HepG2 (cell line): ENCODE data around the gene SLC13A3. TPM values are rescaled to one million over a fixed set of nuclear protein-coding genes. Genes with fewer than 3 reads are reported as not detected.

Source experiments
- CCDC6 ChIP-seq: sonication (generic); formaldehyde crosslinking; IDR thresholded peaks from 2 replicates; pipeline ENCODE4 v1.8.1; 2022; ENCODE audit warnings: mild to moderate bottlenecking, missing genetic modification reagents, moderate library complexity
- CEBPG ChIP-seq: IDR thresholded peaks from 2 replicates; pipeline ENCODE4 v1.6.1; 2016
- EEA1 ChIP-seq: sonication (generic); formaldehyde crosslinking; IDR thresholded peaks from 2 replicates; pipeline ENCODE4 v1.5.1; 2020; ENCODE audit warnings: mild to moderate bottlenecking, missing genetic modification reagents, borderline replicate concordance
- EED ChIP-seq: sonication (generic); formaldehyde crosslinking; IDR thresholded peaks from 2 replicates; pipeline ENCODE4 v1.5.0; 2020; ENCODE audit warnings: mild to moderate bottlenecking, missing genetic modification reagents
- FOXA1 ChIP-seq, 2 experiments: fragments of 450-650 bp in 1 of 2; sonication (generic) in 1 of 2; formaldehyde crosslinking in 1 of 2; IDR thresholded peaks; 2 replicates each; pipeline versions ENCODE4 v1.4.0 to v1.6.1; 2016 to 2020; ENCODE audit warnings: missing genetic modification reagents in 1 of 2
- FOXK1 ChIP-seq: sonication (generic); formaldehyde crosslinking; IDR thresholded peaks from 2 replicates; pipeline ENCODE4 v1.4.0; 2020; ENCODE audit warnings: low read depth, missing genetic modification reagents, borderline replicate concordance
- JUND ChIP-seq: sonication (generic); formaldehyde crosslinking; IDR thresholded peaks from 2 replicates; pipeline ENCODE4 v1.8.0; 2022; ENCODE audit warnings: mild to moderate bottlenecking, missing genetic modification reagents
- MAX ChIP-seq: IDR thresholded peaks from 2 replicates; pipeline ENCODE4 v1.6.1; 2012; ENCODE audit warnings: inconsistent platforms
- MZF1 ChIP-seq: sonication (generic); formaldehyde crosslinking; IDR thresholded peaks from 2 replicates; pipeline ENCODE4 v1.8.1; 2023; ENCODE audit warnings: mild to moderate bottlenecking, missing genetic modification reagents, borderline replicate concordance
- NCOA5 ChIP-seq: sonication (generic); formaldehyde crosslinking; IDR thresholded peaks from 2 replicates; pipeline ENCODE4 v1.4.0; 2020; ENCODE audit warnings: missing genetic modification reagents
- NFE2L2 ChIP-seq: fragments of 150-350 bp; IDR thresholded peaks from 2 replicates; pipeline ENCODE4 v1.6.1; 2014; ENCODE audit warnings: low read length
- NFYB ChIP-seq: sonication (generic); formaldehyde crosslinking; IDR thresholded peaks from 2 replicates; pipeline ENCODE4 v1.4.0; 2020; ENCODE audit warnings: missing genetic modification reagents
- NR2F1 ChIP-seq, 2 experiments: fragments of 450-650 bp in 1 of 2; formaldehyde crosslinking in 1 of 2; IDR thresholded peaks; 2 replicates each; pipeline versions ENCODE4 v1.5.0 to v1.6.1; 2016 to 2020; ENCODE audit warnings: mild to moderate bottlenecking in 1 of 2, missing compliant biosample characterization in 1 of 2, missing genetic modification reagents in 1 of 2, moderate library complexity in 1 of 2
- REL ChIP-seq: sonication (generic); formaldehyde crosslinking; conservative IDR thresholded peaks from 2 replicates; pipeline ENCODE4 v1.8.0; 2022; ENCODE audit warnings: mild to moderate bottlenecking, missing genetic modification reagents, moderate library complexity
- SALL1 ChIP-seq: sonication (generic); formaldehyde crosslinking; IDR thresholded peaks from 2 replicates; pipeline ENCODE4 v1.8.0; 2022; ENCODE audit warnings: mild to moderate bottlenecking, missing genetic modification reagents
- TSC22D2 ChIP-seq: sonication (generic); formaldehyde crosslinking; IDR thresholded peaks from 2 replicates; pipeline ENCODE4 v1.5.1; 2020; ENCODE audit warnings: missing genetic modification reagents, mild to moderate bottlenecking, borderline replicate concordance
- ZFP37 ChIP-seq: sonication (generic); formaldehyde crosslinking; IDR thresholded peaks from 2 replicates; pipeline ENCODE4 v1.4.0; 2020; ENCODE audit warnings: missing genetic modification reagents, borderline replicate concordance
- ZNF121 ChIP-seq: sonication (generic); formaldehyde crosslinking; IDR thresholded peaks from 2 replicates; pipeline ENCODE4 v1.5.0; 2020; ENCODE audit warnings: mild to moderate bottlenecking, missing genetic modification reagents
- ZNF253 ChIP-seq: sonication (generic); formaldehyde crosslinking; IDR thresholded peaks from 2 replicates; pipeline ENCODE4 v1.8.0; 2022; ENCODE audit warnings: mild to moderate bottlenecking, missing genetic modification reagents, borderline replicate concordance
- ZNF317 ChIP-seq: sonication (generic); formaldehyde crosslinking; IDR thresholded peaks from 2 replicates; pipeline ENCODE4 v1.5.0; 2020; ENCODE audit warnings: mild to moderate bottlenecking, missing genetic modification reagents
- ZNF331 ChIP-seq: sonication (generic); formaldehyde crosslinking; IDR thresholded peaks from 2 replicates; pipeline ENCODE4 v1.4.0; 2020; ENCODE audit warnings: missing genetic modification reagents
- ZNF619 ChIP-seq: sonication (generic); formaldehyde crosslinking; IDR thresholded peaks from 2 replicates; pipeline ENCODE4 v1.4.0; 2020; ENCODE audit warnings: mild to moderate bottlenecking, missing genetic modification reagents
- ZNF740 ChIP-seq: sonication (generic); formaldehyde crosslinking; IDR thresholded peaks from 2 replicates; pipeline ENCODE4 v1.4.0; 2020; ENCODE audit warnings: missing genetic modification reagents
- ZNF788 ChIP-seq: sonication (generic); formaldehyde crosslinking; IDR thresholded peaks from 2 replicates; pipeline ENCODE4 v1.5.0; 2020; ENCODE audit warnings: mild to moderate bottlenecking, missing genetic modification reagents, borderline replicate concordance
- ZSCAN31 ChIP-seq: sonication (generic); formaldehyde crosslinking; IDR thresholded peaks from 2 replicates; pipeline ENCODE4 v1.5.0; 2020; ENCODE audit warnings: low read depth, mild to moderate bottlenecking, missing genetic modification reagents
- polyA plus RNA-seq, 8 experiments: library from polyadenylated mRNA; depleted of rRNA in 3 of 8; stranded (reverse) in 7 of 8; unstranded in 1 of 8; fragments of >200 nt; fragmentation: Illumina TruSeq in 4 of 8; extraction: Trizol in 4 of 8; gene quantifications; 2 replicates each; pipeline versions ENCODE4 v1.2.1 to v1.2.3, GENCODE V29; 2011 to 2016; ENCODE audit warnings: low read depth in 4 of 8, missing spikeins in 1 of 8, mixed read lengths in 1 of 8; ENCODE audit not compliant: insufficient read depth in 1 of 8
- total RNA-seq, 5 experiments: library from RNA; depleted of rRNA; stranded (reverse); fragments of >200 nt; fragmentation: Illumina TruSeq; extraction: Trizol; gene quantifications; 2 replicates each; pipeline ENCODE4 v1.2.3, GENCODE V29; 2016; ENCODE audit warnings: low read depth in 1 of 5
- TF ChIP-seq, protein P1 (sequence below): sonication (generic); formaldehyde crosslinking; IDR thresholded peaks from 2 replicates; pipeline ENCODE4 v1.5.0; 2020; ENCODE audit warnings: missing genetic modification reagents

The SLC13A3 gene
- total and polyA plus RNA-seq, 2 of the 13 experiments (the other 11 are each of a cell fraction or from before 2014, with no cell fraction given), result 66.5 to 76.0 TPM

- TF ChIP-seq ZFP37 (CRISPR knock-in tag) (no peak), NCOA5 (CRISPR knock-in tag) (no peak), ZNF317 (CRISPR knock-in tag) (no peak), FOXK1 (CRISPR knock-in tag) (no peak), ZSCAN31 (0 out of 2 replicates have a peak, but pooled peaks have one; percentile 33), JUND (CRISPR knock-in tag) (peak; percentile 14; the same call in 1 of the 2 replicates), REL (CRISPR knock-in tag) (0 out of 2 replicates have a peak, but pooled peaks have one; percentile 1), NR2F1 (CRISPR knock-in tag; IDR thresholded peaks at IDR 0.05) (no peak), ZNF619 (0 out of 2 replicates have a peak, but pooled peaks have one; percentile 53), ZNF331 (no peak), CCDC6 (CRISPR knock-in tag) (no peak), MZF1 (CRISPR knock-in tag) (peak; percentile 88; the same call in 1 of the 2 replicates), EEA1 (CRISPR knock-in tag) (no peak), CEBPG (CRISPR knock-in tag) (no peak), ZNF121 (CRISPR knock-in tag) (0 out of 2 replicates have a peak, but pooled peaks have one; percentile 3), NFYB (CRISPR knock-in tag) (no peak), MAX (no peak), SALL1 (CRISPR knock-in tag) (no peak), TSC22D2 (0 out of 2 replicates have a peak, but pooled peaks have one; percentile 35), EED (CRISPR knock-in tag) (peak; percentile 59; the same call in 1 of the 2 replicates), ZNF740 (CRISPR knock-in tag) (no peak), ZNF253 (CRISPR knock-in tag) (0 out of 2 replicates have a peak, but pooled peaks have one; percentile 21), ZNF788 (CRISPR knock-in tag) (peak; percentile 84), FOXA1 (IDR thresholded peaks at IDR 0.05) (no peak), FOXA1 (CRISPR knock-in tag; IDR thresholded peaks at IDR 0.05) (no peak), NFE2L2 (no peak)
- TF ChIP-seq, protein P1, sequence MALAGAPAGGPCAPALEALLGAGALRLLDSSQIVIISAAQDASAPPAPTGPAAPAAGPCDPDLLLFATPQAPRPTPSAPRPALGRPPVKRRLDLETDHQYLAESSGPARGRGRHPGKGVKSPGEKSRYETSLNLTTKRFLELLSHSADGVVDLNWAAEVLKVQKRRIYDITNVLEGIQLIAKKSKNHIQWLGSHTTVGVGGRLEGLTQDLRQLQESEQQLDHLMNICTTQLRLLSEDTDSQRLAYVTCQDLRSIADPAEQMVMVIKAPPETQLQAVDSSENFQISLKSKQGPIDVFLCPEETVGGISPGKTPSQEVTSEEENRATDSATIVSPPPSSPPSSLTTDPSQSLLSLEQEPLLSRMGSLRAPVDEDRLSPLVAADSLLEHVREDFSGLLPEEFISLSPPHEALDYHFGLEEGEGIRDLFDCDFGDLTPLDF (CRISPR knock-in tag), result no peak
Measured at GRCh38 chr20:46670228-46670584, 18.9 kb upstream of the SLC13A3 start (continued).
